ENCODE results near the gene C11orf86.
A peak's percentile ranks its signal among the peaks of the same experiment; 100 is the strongest.

- peak; percentile 42; the same call in 1 of the 2 replicates for TF ChIP-seq POLR2AphosphoS5 (IDR thresholded peaks at IDR 0.05; ENCODE audit: borderline replicate concordance, low read depth, low read length)
- no peak for TF ChIP-seq FOXP2 (optimal IDR thresholded peaks at IDR 0.05; ENCODE audit: control extremely low read depth, extremely low read length, insufficient read depth)
- TF ChIP-seq EZH2 (IDR thresholded peaks at IDR 0.05), result no peak
These were observed 49.3 kb downstream of the C11orf86 start for GRCh38 chr11:67024410-67024809.

Measured in SK-N-MC (cell line).